ENCODE data around the gene KRTAP3-1.

KRTAP3-1 gene

DNA sequence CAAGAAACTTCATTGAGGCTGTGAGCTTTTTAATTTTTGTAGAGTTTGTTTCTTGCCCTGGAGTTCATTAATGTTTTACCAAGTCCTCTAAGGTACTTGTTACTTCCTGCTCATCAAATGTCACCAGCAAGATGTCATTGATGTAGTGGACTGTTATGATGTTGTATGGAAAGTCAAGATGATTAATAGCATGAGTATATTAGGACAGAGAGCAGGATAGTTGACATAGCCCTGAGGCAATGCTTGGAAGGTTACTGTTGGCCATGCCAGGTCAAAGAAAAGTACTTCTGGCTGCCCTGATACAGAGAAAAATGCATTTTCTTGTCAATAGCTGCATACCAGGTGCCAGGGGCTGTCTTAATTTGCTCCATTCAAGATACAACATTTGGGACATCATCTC, 11.4 kb upstream of the KRTAP3-1 start:
- no peak for DNase-seq (ENCODE audit: low spot score)
- TF ChIP-seq, protein P1, sequence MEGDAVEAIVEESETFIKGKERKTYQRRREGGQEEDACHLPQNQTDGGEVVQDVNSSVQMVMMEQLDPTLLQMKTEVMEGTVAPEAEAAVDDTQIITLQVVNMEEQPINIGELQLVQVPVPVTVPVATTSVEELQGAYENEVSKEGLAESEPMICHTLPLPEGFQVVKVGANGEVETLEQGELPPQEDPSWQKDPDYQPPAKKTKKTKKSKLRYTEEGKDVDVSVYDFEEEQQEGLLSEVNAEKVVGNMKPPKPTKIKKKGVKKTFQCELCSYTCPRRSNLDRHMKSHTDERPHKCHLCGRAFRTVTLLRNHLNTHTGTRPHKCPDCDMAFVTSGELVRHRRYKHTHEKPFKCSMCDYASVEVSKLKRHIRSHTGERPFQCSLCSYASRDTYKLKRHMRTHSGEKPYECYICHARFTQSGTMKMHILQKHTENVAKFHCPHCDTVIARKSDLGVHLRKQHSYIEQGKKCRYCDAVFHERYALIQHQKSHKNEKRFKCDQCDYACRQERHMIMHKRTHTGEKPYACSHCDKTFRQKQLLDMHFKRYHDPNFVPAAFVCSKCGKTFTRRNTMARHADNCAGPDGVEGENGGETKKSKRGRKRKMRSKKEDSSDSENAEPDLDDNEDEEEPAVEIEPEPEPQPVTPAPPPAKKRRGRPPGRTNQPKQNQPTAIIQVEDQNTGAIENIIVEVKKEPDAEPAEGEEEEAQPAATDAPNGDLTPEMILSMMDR (IDR thresholded peaks at IDR 0.05; ENCODE audit: extremely low read depth, insufficient read depth, missing control alignments): no peak
- in situ Hi-C loops (cut with MboI; ENCODE audit: low pct_unique_long_range_greater_than_20kb, low sequenced_read_pairs, unreplicated experiment): no loop called here

DNA sequence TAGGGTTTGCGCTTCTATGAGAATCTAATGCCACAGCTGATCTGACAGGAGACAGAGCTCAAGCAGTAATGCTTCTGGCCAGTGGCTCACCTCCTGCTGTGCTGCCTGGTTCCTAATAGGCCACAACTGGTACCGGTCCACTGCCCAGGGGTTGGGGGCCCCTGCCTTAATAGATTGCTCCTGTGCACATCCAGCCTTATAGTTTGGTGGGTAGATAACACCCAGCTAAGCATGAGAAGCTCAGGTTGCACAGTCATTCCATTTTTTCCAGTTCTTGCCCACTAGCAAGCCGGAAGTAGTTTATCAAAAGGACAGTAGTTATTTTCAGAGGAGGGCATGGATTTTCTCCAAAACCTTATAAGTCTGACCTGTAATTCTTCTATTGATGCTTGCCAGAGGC, 10.5 kb upstream of the KRTAP3-1 start:
- no peak for DNase-seq (ENCODE audit: low spot score)
- in situ Hi-C loops (cut with MboI; ENCODE audit: low pct_unique_long_range_greater_than_20kb, low sequenced_read_pairs, unreplicated experiment): no loop called here
- TF ChIP-seq, protein P1 (IDR thresholded peaks at IDR 0.05; ENCODE audit: extremely low read depth, insufficient read depth, missing control alignments): no peak

DNA sequence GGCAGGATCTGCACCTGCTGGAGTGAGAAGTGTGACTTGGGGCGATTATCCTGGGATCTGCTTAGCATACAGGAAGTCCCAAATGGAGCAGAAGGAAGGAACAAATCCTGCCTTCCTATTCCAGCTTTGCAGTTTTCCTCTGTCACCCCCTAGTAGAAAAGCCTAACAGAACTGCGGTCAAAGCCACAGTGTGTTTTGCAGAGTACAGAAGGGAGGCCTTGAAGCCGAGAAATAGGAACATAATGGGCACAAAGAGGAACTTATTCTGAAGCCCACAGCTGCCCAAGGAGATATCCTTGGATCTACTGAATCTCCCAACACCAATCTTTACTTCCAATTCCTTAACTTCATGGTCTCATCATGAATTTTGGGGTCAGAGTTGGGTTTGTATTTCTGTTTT, 9.6 kb upstream of the KRTAP3-1 start:
- in situ Hi-C loops (cut with MboI; ENCODE audit: low pct_unique_long_range_greater_than_20kb, low sequenced_read_pairs, unreplicated experiment): no loop called here
- DNase-seq (ENCODE audit: low spot score): no peak

DNA sequence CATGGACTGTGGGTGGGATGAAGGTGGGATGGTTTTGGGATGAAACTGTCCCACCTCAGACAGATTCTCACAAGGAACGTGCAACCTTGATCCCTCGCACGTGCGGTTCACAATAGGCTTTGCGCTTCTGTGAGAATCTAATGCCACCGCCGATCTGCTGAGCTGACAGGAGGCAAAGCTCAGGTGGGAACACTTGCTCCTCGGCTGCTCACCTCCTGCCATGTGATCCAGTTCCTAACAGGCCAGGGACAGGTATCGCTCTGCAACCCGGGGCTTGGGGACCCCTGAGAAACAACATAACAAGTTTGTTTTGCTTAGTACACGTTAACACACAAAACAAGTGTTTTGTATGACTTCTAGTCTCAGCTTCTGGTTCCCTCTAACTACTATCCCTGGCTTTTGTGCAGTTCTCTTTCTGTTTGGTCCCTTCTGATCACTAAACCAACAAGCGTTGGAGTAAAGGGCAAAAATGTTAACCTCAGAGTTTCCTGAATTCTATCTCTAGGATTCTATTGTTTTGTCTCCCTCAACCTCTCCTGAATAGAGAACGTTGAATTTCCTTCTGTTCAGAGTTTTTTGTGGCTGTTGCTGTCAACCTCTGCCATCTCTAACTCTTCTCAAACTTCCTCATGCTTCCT, 7.8 kb upstream of the KRTAP3-1 start:
- TF ChIP-seq, protein P1 (IDR thresholded peaks at IDR 0.05; ENCODE audit: extremely low read depth, insufficient read depth, missing control alignments): no peak
- DNase-seq (ENCODE audit: low spot score): no peak
- in situ Hi-C loops (cut with MboI; ENCODE audit: low pct_unique_long_range_greater_than_20kb, low sequenced_read_pairs, unreplicated experiment): no loop called here

More for the DNA sequence above, 9.6 kb upstream of the KRTAP3-1 start:
- TF ChIP-seq, protein P1 (IDR thresholded peaks at IDR 0.05; ENCODE audit: extremely low read depth, insufficient read depth, missing control alignments): no peak

DNA sequence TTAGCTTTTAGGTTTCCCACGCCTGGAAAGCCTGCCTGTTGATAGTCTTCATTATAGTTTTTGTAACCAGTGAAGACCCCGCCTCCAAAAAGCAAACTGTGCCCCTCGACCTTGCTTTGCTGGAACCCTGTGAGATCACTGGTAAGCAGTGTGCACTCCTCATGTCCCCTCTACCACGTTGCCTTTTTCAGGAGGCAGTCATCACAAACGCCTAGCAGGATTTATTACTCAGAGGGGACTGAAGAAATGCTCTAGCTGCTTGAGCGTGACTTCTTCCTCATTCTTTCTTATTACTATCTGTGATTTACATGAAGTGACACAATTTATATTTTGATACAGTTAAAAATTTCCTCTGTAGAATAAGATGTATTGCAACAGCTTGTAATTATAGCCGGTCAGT, 6.5 kb upstream of the KRTAP3-1 start:
- no peak for DNase-seq (ENCODE audit: low spot score)
- in situ Hi-C loops (cut with MboI; ENCODE audit: low pct_unique_long_range_greater_than_20kb, low sequenced_read_pairs, unreplicated experiment): no loop called here
- TF ChIP-seq, protein P1 (IDR thresholded peaks at IDR 0.05; ENCODE audit: extremely low read depth, insufficient read depth, missing control alignments): no peak

DNA sequence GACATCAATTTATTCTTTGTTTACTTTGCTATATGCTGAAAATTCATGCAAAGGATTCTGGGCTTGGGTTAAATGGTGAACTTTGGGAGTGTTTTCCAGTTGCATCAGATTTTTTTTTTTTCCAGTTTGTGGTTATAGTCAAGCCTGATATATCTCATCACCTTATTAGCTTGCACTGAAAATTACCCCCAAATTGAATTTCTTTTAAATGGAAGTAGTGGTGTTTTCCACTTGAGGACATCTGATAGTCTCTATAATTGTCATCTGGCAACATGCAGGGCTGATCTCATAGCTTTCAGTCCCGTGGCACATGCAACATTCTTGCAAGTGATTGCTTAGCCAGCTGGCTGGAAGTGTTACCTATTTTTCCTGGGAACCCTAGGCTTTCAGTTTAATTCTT, 4.7 kb upstream of the KRTAP3-1 start:
- DNase-seq (ENCODE audit: low spot score): no peak
- TF ChIP-seq, protein P1 (IDR thresholded peaks at IDR 0.05; ENCODE audit: extremely low read depth, insufficient read depth, missing control alignments): no peak
- in situ Hi-C loops (cut with MboI; ENCODE audit: low pct_unique_long_range_greater_than_20kb, low sequenced_read_pairs, unreplicated experiment): no loop called here
